GM18858 (cell line): ENCODE measurements around the gene SARDH.

Experiments
- ATAC-seq: cut with Tn5 transposase; IDR thresholded peaks from one replicate; pipeline ENCODE4 v1.9.1; 2021; ENCODE audit not compliant: unreplicated experiment

The SARDH gene

GRCh38 chr9:133715295-133715865, 22.8 kb downstream of the SARDH start:
- no peak for ATAC-seq

- no peak for ATAC-seq
These were observed 23.4 kb downstream of the SARDH start for GRCh38 chr9:133714606-133715294.

GRCh38 chr9:133713960-133714495, 24.1 kb downstream of the SARDH start:
- no peak for ATAC-seq

GRCh38 chr9:133713150-133713959, 24.8 kb downstream of the SARDH start:
- no peak for ATAC-seq

GRCh38 chr9:133712221-133713100, 25.7 kb downstream of the SARDH start:
- no peak for ATAC-seq

GRCh38 chr9:133711428-133712220, 26.5 kb downstream of the SARDH start:
- no peak for ATAC-seq

GRCh38 chr9:133710661-133711427, 27.3 kb downstream of the SARDH start:
- no peak for ATAC-seq

GRCh38 chr9:133709691-133710571, 28.2 kb downstream of the SARDH start:
- no peak for ATAC-seq

GRCh38 chr9:133709015-133709611, 29.0 kb downstream of the SARDH start:
- ATAC-seq: no peak

- ATAC-seq: no peak
These were observed 29.7 kb downstream of the SARDH start for GRCh38 chr9:133708246-133709014.

- no peak for ATAC-seq
These were observed 30.3 kb downstream of the SARDH start for GRCh38 chr9:133707763-133708245.

GRCh38 chr9:133707065-133707762, 30.9 kb downstream of the SARDH start:
- no peak for ATAC-seq

- no peak for ATAC-seq
These were observed 31.7 kb downstream of the SARDH start for GRCh38 chr9:133706307-133707050.

- ATAC-seq: no peak
These were observed 32.6 kb downstream of the SARDH start for GRCh38 chr9:133705576-133705975.

- no peak for ATAC-seq
These were observed 33.4 kb downstream of the SARDH start for GRCh38 chr9:133704711-133705181.
